Smooth muscle cell of the coronary artery (primary cell): ENCODE results near the gene IRX6. TPM values are rescaled to one million over a fixed set of nuclear protein-coding genes. Genes with fewer than 3 reads are reported as not detected.

Experiments
- total RNA-seq: library from RNA; depleted of rRNA; stranded (reverse); fragments of >200 nt; gene quantifications from 2 replicates; pipeline ENCODE4 v1.2.3, GENCODE V29; 2014; ENCODE audit warnings: low replicate concordance

Gene IRX6
- 0.12 TPM in 1 of 2 replicates, not detected in the other for total RNA-seq

GRCh38 chr16:55323637-55324271 lies at the start of gene IRX6:
IRX6 (plus strand) TSS chr16:55324203; CDS start chr16:55325092, 889 bp downstream.

Other genes starting within 250 kb of the IRX6 start
- gene MMP2, start 155.0 kb downstream of the IRX6 start, total RNA-seq, result 985 and 2,683 TPM in 2 replicates
- 3.7 and 30.2 TPM in 2 replicates for gene LPCAT2, start 184.9 kb downstream of the IRX6 start, total RNA-seq
- 0.12 and 0.75 TPM in 2 replicates for gene CAPNS2, start 242.5 kb downstream of the IRX6 start, total RNA-seq